ENCODE results near the gene AUH.

AUH gene

DNA sequence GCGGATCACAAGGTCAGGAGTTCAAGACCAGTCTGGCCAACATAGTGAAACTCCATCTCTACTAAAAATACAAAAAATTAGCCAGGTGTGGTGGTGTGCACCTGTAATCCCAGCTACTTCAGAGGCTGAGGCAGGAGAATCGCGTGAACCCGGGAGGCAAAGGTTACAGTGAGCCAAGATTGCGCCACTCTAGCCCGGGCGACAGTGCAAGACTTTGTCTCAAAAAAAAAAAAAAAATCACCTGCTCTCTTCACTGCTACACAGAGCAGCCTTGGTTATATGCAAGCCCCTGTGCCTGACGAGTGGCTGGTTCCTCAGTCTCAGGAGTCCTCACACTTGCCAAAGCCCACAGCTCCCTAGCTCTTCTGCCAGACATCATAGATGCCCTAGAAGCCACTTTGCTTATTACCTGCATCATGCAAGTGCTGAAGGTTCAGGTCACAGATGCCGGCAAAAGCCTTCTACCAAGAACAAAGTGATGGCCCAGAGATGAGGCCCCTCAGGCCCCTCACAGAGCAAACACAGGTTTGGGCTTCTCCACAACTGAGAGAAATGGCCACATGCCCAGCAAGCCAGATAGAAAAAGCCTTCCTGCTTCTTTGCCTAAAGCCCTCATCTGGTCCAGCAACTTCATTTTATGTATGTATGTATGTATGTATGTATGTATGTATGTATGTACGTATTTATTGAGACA, 176.4 kb downstream of the AUH start:
- FAIRE-seq = no peak

DNA sequence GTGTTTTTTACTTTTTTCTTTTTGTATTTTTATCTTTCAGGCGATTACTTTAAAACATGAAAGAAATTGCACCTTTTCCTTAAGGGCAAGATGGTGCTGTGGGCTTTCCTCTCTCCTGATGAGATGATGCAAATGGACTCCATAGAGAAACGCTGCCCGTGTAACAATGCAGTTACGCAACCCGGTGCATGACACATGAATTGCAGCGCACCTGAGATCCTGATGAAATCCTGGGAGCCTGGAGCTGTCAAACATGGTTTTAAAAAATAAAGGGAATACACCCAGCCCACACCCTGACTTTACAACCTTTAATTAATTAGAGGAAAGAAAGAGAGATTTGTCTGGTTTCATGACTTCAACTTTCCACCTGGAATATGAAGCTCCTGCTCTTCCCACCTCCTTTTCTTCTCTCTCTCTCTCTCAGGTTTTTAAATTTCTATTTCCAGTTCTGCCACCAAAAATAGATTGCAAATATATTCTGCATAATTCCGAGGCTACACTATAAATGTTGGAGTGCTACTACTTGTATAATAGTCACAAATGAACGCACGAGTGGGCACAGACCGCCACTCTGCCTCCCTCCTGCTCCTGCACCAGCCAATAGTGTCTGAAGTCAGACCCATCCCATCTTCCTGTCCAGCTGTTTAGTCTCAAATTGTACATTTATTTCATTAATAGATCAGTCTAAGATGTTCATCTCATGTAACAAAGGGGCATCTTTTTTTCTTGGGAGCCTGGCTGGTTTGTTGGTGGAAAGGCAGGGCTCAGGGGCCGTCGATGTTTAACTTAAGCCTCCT, 179.1 kb downstream of the AUH start:
- FAIRE-seq = no peak

DNA sequence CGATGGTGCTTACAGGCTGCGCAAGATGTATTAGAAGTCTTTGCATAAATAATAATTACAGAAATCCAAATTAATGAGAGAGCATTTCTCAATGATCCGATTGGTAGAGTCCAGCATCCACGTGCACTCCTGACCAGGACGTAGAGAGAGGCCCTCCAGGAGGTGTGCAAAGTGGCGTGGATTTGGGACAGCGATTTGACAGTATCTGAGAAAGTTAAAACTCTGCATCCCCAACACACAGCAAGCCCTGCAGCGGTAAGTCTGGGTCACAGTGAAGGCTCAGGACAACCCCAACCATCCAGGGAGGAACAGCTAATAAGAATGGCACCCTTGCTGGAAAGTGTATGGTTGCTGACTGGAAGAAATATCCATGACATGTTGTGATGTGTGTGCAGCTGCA, 180.2 kb downstream of the AUH start:
- FAIRE-seq = no peak

DNA sequence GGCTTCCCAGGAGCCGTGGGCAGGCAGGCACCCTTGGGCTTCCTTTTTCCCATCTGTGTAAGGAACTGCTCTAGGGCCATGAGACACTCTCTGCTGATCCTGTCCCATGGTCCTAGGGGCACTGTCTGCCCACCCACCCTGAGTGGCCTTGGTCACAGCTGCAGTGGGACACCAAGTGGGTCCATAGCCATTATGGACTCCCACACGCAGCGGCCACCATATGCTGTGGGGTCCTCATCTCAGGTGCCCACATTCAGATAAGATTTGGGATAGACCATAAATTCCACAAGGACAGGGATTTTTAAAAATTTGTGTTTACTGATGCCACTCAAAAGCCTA, 180.8 kb downstream of the AUH start:
- no peak for FAIRE-seq

DNA sequence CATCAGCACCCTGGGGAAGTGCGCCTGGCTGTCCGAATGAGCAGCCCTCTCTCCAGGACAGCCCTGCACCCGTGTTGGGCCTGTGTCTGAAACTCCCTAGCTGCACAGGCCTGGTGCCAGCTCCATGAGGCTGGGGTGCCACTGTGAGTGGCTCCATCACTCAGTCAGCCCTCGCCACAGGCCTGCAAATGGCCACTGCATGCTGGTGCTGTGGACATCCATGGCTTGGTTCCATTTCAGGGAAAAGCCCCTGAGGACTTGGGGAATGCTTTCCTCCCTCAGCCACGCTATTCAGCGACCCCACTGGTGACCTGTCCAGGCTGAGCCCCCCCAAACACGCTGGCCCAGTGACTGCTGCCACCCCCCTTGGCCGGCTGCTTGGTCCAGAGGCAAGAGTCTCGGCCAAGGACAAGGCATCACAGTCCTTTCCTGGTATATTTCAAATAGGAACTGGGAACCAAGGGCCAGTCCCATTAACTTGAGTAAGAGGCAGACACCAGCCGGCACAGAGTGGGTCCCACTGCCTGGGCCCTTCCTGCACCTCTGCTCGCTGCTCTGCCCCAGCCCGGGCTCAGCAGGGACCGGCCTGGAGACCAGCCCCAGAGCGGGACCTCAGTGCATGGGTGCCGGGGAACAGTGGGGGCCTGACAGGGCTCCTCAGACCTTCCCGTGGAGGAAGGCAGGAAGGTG, 181.3 kb downstream of the AUH start:
- FAIRE-seq = no peak

DNA sequence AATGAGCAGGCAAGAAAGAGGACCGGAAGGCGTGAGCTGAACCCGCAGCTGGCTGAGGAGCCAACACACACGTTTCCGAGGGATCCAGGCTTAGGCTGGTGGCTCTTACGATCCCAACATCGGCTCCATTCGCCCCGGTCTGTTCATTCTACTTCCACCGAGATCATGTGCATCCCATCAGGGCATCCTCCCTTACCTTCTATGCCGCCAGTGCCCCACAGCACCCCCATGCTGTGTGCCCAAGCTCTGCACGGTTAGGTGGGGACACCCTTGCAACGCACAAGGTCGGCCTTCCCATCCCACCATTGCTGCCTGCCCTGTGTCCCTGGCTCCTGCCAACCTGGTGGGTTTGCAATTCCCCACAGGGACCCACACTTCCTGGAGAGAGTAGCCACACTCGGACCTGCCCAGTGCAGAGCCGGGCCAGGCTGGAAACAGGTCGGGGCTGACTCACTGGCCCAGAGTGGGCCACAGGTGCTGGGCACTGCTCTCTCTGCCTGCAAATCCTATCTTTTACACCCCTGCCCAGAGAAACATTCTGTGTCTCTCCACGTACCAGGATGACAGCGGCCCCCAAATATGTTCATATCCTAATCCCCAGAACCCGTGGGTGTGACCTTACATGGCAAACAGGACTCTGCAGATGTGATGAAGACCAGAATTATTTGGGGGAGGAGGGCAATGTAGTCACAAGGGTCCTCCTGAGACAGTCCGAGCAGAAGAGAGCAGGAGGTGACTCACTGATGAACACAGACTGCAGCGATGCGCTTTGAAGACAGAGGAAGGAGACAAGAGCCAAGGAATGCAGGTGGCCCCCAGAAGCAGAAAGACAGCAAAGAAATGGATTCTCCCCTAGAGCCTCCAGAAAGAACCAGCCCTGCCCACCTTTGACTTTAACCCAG, 182.2 kb downstream of the AUH start:
- FAIRE-seq = no peak

GRCh38 chr9:91178281-91179236, 183.2 kb downstream of the AUH start:
- FAIRE-seq = no peak

DNA sequence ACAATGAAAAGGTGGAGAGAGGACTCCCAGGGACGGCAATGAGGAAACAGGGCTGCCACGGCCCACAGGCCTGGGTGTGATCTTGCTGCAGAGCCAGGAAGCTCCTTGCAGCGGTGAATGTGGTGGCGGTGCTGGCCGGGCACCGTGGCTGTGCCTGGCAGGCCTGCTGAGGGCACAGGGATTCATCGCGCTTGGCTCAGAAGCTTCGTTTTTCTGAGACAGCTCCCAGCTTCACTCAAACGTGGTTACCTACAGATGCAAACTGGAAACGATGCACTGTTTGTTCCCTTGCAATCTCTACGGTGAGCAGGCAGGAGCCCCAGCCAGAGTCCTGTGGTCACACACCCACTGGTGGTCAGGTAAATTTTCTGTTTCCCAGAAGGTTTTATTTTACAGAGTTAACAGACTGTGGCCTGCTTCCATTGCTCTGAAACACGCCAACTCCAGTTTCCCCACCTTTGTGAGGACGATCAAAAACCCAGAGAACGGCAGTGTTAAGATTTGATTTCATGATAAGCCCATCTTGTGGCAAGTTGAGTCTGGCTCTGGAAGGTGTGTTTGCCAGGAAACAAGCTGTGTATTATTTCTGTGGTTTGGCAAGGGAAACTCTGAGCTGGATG, 183.9 kb downstream of the AUH start:
- no peak for FAIRE-seq

DNA sequence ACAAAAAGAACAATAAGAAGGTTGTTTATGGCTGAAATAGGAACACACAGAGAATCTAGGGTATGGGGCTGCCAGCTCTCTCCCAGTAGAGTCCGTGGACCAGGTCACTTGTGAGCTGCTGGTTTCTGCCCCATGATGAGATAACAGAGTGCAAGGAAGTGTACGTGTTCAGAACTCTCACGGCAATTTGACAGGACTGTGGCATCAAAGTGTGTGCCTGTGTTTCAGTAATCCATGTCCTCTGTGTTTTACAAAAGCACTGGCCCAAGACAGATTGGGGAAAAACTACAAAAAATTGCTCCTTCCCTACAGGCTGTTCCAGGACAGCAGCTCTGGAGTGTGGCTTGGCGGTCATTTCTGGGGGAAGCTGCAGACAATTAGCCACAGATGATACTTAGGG, 184.6 kb downstream of the AUH start:
- no peak for FAIRE-seq

DNA sequence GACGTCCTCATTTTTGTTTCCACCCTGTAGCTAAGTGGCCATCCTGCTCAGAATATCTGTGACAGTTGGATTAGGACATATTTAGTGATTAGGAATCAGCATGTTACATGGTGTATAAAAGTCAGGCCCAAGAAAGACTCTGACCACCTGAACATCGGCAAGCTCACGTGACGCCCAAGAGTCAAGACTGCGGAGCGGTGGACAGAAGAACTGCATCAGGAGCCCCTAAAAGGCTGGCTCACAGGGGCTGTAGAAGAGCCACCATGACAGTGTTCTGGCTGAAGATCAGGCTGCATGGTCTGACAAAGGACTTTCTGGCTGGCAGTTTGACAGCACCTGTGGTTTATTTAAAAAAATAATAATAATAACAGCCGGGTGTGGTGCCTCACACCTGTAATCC, 185.3 kb downstream of the AUH start:
- FAIRE-seq = no peak

DNA sequence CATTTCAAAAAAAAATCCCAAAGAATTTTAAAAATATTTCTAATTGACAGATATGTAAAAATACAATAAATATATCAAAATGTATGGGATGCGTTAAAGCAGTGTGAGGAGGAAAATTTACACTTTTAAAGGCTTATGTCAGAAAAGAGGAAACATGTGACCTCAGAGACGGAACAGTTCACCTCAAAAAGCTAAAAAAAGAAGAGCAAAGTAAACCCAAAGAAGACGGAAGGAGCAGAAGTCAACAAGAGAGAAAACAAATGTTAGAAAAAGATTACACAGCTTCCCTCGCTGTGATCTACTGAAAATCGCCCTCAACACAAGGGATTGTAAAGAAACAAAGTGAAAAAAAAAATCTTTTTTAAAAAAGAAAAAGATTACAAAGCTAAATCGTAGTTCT, 186.9 kb downstream of the AUH start:
- FAIRE-seq = no peak

- FAIRE-seq = no peak
These were observed 189.4 kb downstream of the AUH start for GRCh38 chr9:91172329-91172728.

GRCh38 chr9:91170951-91171350, 190.8 kb downstream of the AUH start:
- no peak for FAIRE-seq

DNA sequence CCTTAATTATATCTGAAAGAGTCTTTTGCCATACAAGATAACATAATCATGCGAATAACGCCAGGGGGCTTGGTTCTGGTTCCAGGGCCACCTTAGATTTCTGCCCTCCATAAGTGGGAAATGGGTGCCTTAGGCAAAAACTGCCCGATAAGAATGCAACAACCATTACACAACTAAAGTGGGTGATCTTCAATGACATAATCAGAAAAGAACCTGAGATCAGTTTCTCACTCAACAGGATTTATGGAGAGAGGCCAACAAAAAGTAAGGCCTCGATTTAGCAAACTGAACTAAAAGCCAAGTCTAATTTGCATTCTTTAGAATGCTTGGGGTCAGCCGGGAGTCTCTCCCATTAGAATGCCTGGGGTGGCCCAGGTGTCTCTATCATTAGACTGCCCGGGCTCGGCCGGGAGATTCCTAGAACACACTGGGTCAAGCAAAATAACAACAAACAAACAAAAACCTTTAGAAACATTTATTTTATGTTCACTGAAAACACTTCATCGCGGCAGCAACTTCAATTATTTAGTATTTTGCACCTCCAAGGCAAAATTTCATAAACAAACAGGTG, 194.8 kb downstream of the AUH start:
- no peak for FAIRE-seq

- no peak for FAIRE-seq
These were observed 196.8 kb downstream of the AUH start for GRCh38 chr9:91164724-91165520.

Measured in endometrium (tissue), 2 donors.